T47D (cell line): Measurements from ENCODE around the gene SEC14L1.
A peak's percentile ranks its signal among the peaks of the same experiment; 100 is the strongest.

Experiments used
- DNase-seq, 2 experiments: peaks; one replicate each; pipeline versions ENCODE4 v3.0.0 to v3.0.0-alpha.2; 2011 to 2012; ENCODE audit warnings: low read depth in 1 of 2, low spot score in 1 of 2
- JUND ChIP-seq: IDR thresholded peaks from 2 replicates; pipeline ENCODE4 v1.6.1; 2012; ENCODE audit warnings: low read depth
- in situ Hi-C: cut with HindIII; loops from 2 replicates; pipeline ENCODE4 v1.10.0; 2016; ENCODE audit warnings: low sequenced_read_pairs, low pct_unique_long_range_greater_than_20kb

Gene SEC14L1

GRCh38 chr17:77229786-77230435, 89.1 kb downstream of the SEC14L1 start:
- DNase-seq: no peak
- in situ Hi-C loops: no loop called here
- no peak for TF ChIP-seq JUND

GRCh38 chr17:77230436-77230830, 89.7 kb downstream of the SEC14L1 start:
- in situ Hi-C loops: no loop called here
- no peak for DNase-seq
- TF ChIP-seq JUND: no peak

- DNase-seq: no peak
- TF ChIP-seq JUND: no peak
- in situ Hi-C loops: no loop called here
Measured at GRCh38 chr17:77231076-77231871, 90.5 kb downstream of the SEC14L1 start.

GRCh38 chr17:77233127-77233526, 92.4 kb downstream of the SEC14L1 start:
- no peak for TF ChIP-seq JUND
- DNase-seq: no peak
- in situ Hi-C loops: no loop called here

- TF ChIP-seq JUND: no peak
- in situ Hi-C loops: no loop called here
- DNase-seq: peak in 1 of 2 experiments; percentile 69
Measured at GRCh38 chr17:77233635-77234334, 93.0 kb downstream of the SEC14L1 start.

GRCh38 chr17:77234695-77235094, 93.9 kb downstream of the SEC14L1 start:
- no peak for TF ChIP-seq JUND
- no peak for DNase-seq
- in situ Hi-C loops: no loop called here

GRCh38 chr17:77235370-77235941, 94.7 kb downstream of the SEC14L1 start:
- no peak for DNase-seq
- in situ Hi-C loops: no loop called here

GRCh38 chr17:77237232-77238008, 96.7 kb downstream of the SEC14L1 start:
- TF ChIP-seq JUND: no peak
- no peak for DNase-seq
- in situ Hi-C loops: no loop called here

More at GRCh38 chr17:77235370-77235941, 94.7 kb downstream of the SEC14L1 start:
- no peak for TF ChIP-seq JUND

- DNase-seq: no peak
- no peak for TF ChIP-seq JUND
- in situ Hi-C loops: no loop called here
Measured at GRCh38 chr17:77240976-77241375, 100.2 kb downstream of the SEC14L1 start.

- no peak for DNase-seq
- in situ Hi-C loops: no loop called here
- TF ChIP-seq JUND: no peak
Measured at GRCh38 chr17:77242118-77242851, 101.5 kb downstream of the SEC14L1 start.

GRCh38 chr17:77245162-77245926, 104.6 kb downstream of the SEC14L1 start:
- in situ Hi-C loops: no loop called here
- TF ChIP-seq JUND: no peak
- no peak for DNase-seq
